GM19351 (cell line): ENCODE measurements around the gene TXNDC2.

Experiments used
- ATAC-seq: cut with Tn5 transposase; IDR thresholded peaks from one replicate; pipeline ENCODE4 v1.9.1; 2021; ENCODE audit warnings: mild to moderate bottlenecking, moderate library complexity; ENCODE audit not compliant: unreplicated experiment

The TXNDC2 gene

DNA sequence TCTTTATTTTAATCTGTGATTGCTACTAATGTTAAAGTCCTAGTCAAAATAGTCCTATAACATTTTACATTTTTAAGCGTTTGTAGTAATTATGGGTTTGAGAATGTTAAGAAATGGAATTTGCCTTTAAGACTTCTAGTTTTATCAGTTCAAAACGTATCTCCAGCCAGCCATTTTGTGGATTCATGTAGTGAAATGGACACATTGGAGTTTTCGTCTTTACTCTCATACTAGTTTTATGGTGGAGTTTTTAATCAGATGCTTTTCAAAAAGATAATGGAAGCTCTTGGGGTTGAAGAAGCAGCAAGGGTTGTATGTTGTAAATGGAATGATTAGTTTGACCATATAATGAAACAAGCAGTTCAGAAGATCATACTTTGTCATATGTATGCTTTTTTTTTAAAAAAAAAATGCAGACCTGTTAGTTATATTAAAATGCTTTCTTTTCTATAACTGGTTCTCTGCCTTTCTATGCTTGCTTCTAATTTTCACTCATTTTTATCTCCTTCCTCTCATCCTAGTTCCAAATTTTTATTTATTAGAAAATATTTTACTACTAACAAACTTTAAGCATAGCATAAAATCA lies 44.6 kb downstream of the TXNDC2 start:
- no peak for ATAC-seq

DNA sequence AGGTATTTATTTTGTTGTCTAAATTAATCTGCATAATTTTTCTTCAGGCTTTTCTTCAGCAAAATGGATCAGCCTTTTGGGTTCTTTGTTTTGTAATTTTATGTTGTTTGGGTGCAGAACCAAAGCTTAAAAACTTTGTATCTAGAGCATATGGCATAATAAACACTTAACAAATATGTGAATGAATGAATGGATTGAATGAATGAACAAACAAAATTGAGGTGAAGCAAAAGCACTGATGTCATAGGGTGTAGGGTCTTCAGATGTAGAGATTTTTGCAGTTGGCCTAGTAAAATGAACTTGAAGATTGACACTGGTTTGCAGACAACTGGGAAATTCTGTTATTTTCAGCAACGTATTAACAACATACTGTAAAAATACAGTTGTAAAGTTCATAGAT lies 45.4 kb downstream of the TXNDC2 start:
- no peak for ATAC-seq

DNA sequence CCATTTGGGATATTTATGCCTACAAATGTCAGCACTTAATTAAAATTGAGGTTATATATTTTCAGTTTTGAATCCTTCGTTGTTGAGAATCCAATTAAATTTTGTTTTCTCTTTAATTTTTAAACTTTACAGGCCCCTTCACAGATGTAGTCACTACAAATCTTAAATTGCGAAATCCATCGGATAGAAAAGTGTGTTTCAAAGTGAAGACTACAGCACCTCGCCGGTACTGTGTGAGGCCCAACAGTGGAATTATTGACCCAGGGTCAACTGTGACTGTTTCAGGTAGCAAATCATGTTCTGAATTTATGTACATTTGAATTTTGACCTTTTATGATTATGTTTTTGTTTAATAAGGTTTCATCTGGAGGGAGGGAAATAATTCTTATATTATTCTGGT lies 45.9 kb downstream of the TXNDC2 start:
- no peak for ATAC-seq

GRCh38 chr18:9933865-9934264 lies 48.1 kb downstream of the TXNDC2 start:
- no peak for ATAC-seq

DNA sequence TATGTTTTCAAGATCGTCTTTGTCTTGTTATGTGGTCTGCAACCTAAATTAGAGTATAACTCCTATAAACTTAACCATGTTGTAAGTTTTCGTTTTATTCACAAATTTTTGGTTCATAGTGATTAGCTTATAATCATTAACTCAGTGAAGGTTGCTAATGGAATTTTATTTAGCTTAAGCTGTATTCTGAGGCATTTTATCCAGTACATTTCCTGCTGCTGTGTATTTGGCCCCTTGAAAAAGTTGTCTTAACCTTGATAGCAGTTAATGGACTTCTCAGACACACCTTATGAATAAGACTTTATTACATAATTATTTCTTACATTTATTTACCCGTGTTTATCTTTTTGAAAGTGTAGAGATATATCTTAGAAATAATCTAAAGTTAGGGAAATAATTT lies 48.5 kb downstream of the TXNDC2 start:
- ATAC-seq = no peak
